Hematopoietic multipotent progenitor cell (in vitro differentiated cells): ENCODE measurements around the gene EIF4G3. TPM values are rescaled to one million over a fixed set of nuclear protein-coding genes. Genes with fewer than 3 reads are reported as not detected.
"Not testable (repeated sequence)": the region's sequence is repeated elsewhere in the genome, so short reads cannot be mapped to it uniquely, and the experiment has no call there.

Source experiments
- DNase-seq, 3 donors: peaks; one replicate each; pipeline ENCODE4 v3.0.0-alpha.2; 2011 to 2015; ENCODE audit warnings: low read depth in 2 of 3, low spot score in 2 of 3
- total RNA-seq: library from RNA; depleted of rRNA; stranded (reverse); fragments of >200 nt; gene quantifications from one replicate; pipeline ENCODE4 v1.2.3, GENCODE V29; 2012

Gene EIF4G3
- total RNA-seq, 1 donor, result 24.2 TPM

DNA sequence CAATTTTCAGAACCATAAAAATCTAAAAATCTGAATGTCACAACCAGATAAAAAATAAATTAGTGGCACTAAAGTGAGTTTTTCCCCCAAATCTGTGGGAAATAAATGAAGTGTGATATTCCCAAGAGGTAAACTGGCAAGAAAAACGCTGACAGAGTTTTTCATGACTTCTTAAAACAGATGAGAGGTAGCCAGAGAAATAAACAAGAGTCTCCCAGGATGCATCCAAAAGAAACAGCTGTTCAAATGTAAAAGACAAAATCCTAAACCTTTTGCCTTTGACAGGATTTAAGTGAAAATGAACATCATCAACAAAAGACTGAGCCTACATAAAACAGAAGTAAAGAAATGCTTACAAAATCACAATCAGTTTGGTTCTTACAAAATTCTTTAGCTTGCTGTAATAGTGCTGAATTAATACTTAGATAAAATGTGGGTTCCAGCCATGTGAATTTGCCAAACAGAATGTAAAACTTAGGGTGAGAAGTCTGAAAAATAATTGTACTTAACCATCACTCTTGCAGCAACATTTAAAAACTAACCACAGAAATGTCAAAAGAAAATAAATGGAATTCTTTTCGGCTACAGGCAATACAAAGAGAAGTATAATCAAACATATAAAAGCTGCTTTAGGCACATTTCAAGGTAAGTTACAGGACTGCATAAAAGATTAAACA, 133.6 kb downstream of the EIF4G3 start:
- DNase-seq, result no peak

DNA sequence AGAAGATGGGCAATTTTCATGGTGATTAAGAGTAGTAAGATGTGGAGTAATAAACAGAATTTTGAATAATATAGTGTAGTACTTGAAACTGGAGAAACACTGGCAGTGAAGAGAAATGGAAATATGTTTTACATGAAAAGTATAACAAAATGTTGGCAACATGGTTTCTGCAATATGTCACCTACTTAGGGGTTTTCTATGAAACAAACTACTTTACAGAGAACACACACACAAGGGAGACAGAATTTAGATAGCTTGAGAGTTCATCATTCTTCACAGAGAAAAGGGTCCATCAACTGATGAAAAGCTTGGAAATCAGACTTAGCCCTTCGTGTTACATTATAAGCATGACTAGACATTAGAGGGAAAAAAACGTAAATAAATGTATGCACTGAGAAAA, 135.2 kb downstream of the EIF4G3 start:
- DNase-seq, result no peak

DNA sequence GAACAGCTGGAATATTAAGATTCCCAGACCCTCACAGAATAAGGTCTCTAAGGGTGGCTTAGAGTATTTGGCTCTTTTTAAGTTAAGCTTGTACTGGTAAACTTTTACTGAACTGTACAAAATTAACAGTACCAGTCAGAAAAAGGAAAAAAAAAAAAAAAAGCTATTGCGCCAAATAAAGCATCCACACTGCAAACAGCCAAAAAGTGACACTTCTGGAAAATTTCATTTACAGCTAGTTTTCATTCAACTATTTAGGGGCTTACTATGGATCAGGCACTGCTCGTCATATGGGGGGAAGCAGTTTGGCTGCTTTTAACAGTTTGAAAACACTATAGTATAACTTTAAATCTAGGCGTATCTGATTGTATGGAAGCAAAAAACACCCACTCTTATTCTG, 139.6 kb downstream of the EIF4G3 start:
- no peak for DNase-seq

DNA sequence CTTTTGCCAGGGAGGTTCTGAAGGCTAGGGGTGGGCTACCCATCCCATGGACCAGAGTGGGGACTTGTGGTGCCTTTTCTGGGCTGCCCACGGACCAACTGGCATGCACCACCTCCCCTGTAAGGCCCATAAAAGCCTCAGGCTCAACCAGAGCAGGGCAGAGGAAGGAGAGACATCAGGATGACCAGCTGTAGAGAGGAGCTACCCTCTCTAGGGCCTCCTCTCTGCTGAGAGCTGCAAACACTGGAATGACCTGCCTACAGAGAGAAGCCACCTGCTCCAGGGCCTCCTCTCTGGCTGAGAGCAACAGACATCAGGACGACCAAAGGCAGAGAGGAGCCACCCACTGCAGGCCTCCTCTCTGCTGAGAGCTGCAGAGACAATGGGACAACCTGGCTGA, 140.9 kb downstream of the EIF4G3 start:
- DNase-seq, result no peak

DNA sequence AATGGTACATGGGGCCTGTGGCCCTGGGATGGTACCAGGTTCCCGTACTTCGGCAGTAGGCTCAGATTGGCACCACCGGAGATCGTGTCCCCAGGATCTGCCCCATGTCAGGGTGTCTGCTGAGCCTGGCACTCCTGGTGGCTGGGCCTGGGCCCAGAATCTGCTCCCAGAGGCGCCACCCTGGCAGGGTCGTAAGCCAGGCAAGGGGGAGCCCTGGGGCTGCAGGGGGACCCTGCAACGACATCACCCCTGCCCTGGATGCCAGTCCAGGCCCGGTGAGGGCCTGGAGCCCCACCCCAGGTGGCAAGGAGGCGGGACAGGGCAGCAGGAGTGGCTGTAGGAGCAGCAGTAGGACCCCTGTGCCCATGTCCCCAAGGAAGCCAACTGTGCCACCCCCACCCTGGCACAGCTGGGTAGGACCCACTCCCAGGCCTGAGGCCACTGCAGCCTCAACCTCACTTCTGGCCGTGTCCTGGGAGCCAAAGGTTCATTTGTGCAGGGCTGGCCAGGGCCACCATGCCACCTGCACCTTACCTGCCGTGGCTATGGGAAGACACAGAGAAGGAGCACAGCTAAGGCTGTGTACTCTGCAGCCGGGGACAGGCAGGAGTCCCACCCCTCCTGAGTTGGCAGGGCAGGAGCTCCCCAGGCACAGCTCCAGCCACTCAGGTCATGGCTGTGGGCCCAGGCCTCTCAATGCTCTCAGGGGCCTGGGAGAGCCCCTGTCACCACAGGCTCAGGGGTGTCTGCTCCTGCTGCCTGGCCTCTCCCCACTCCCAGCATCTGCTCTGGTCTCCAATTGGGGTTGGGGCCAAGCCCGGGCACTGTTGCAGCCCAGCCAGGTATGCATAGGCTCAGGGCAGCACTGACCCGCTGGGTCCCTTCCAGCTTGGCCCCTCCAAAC, 141.7 kb downstream of the EIF4G3 start:
- DNase-seq, result no peak

DNA sequence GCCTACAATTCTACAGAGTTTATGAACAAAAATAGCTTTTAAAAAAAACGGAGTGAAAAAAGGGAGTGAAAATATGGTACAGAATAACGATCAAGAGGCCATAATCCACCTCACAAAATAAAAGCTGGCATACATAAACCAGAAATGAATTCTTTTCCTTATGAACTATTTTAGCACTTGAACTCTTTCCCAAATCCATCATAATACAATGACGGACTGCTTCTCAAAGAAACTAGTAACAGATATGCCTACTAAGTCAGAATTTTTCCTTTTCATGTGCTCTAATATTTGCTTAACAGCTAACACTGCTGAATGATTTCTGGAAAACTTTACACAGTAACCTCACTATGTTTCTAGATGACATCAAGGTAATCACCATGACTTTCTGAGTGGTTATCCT, 144.0 kb downstream of the EIF4G3 start:
- DNase-seq, result no peak

DNA sequence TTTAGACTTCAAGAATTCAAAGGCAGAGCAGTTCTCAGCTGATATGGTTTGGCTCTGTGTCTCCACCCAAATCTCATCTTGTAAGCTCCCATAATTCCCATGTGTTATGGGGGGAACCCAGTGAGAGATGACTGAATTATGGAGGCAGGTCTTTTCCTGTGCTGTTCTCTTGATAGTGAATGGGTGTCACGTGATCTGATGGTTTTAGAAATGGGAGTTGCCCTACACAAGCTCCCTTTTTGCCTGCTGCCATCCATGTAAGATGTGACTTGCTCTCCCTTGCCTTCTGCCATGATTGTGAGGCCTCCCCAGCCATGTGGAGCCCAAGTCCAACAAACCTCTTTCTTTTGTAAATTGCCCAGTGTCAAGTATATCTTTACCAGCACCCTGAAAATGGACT, 146.5 kb downstream of the EIF4G3 start:
- DNase-seq, result no peak

DNA sequence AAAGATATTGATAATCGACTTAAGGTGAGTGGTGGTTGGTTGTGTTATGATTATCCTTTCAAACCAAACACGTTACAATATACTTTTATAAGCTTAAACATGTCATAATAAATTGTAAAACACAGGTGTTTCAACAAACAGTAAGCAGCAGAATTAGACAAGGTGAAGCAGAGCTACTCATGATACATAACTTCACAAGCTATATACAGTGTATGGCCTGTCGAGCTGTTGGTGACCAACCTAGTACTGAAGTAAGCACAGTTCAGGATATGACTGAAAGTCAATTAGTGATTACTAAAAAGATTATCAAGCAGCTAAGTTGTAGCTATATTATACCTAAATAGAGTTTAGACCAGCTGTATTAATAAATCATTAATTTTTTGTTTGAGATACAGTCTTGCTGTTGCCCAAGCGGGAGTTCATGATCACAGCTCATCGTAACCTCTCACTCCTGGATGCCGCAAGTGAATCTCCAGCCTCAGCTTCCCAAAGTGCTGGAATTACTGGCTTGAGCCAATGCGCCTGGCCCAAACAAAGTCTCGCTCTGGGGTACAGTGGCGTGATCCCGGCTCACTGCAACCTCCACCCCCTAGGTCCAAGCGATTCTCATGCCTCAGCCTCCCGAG, 148.1 kb downstream of the EIF4G3 start:
- no peak for DNase-seq

DNA sequence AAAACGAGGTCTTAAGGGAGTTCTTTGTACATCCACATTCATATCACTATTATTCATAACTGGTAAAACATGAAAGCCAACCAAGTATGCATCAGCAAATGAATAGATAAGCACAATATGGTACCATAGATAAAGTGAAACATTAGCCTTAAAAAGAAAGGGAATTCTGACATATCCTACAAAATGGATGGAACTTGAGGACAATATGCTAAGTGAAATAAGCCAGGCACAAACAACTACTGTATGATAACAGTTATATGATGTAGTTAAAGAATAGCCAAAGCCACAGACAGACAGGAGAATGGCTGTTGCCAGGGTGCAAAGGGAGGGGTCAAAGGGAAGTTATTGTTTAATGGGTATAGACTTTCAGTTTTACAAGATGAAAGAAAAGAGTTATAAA, 148.9 kb downstream of the EIF4G3 start:
- DNase-seq, result no peak

DNA sequence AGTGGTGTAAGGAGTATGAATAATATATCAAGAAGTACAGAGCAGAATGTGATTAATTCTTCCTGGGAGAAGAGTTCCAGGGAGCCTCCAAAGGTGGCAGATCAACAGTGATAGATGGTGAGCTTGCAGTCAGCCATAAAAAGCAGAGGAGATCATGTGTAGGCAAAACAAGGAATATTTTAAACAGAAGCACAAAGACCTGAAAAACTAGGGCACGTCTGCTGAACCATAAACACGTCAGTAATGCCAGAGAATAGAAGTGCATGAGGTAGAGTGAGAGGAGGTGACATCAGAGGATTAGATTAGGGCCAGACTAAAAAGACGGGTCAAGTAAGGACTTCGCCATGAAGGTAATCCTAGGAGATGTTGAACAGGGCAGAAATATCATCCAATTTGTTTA, 151.8 kb downstream of the EIF4G3 start:
- DNase-seq, result no peak

DNA sequence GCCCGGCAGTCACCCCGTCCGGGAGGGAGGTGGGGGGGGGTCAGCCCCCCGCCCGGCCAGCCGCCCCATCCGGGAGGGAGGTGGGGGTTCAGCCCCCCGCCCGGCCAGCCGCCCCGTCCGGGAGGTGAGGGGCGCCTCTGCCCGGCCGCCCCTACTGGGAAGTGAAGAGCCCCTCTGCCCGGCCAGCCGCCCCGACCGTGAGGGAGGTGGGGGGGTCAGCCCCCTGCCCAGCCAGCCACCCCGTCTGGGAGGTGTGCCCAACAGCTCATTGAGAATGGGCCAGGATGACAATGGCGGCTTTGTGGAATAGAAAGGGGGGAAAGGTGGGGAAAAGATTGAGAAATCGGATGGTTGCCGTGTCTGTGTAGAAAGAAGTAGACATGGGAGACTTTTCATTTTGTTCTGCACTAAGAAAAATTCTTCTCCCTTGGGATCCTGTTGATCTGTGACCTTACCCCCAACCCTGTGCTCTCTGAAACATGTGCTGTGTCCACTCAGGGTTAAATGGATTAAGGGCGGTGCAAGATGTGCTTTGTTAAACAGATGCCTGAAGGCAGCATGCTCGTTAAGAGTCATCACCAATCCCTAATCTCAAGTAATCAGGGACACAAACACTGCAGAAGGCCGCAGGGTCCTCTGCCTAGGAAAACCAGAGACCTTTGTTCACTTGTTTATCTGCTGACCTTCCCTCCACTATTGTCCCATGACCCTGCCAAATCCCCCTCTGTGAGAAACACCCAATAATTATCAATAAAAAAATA, 152.4 kb downstream of the EIF4G3 start:
- not testable (repeated sequence) for DNase-seq

DNA sequence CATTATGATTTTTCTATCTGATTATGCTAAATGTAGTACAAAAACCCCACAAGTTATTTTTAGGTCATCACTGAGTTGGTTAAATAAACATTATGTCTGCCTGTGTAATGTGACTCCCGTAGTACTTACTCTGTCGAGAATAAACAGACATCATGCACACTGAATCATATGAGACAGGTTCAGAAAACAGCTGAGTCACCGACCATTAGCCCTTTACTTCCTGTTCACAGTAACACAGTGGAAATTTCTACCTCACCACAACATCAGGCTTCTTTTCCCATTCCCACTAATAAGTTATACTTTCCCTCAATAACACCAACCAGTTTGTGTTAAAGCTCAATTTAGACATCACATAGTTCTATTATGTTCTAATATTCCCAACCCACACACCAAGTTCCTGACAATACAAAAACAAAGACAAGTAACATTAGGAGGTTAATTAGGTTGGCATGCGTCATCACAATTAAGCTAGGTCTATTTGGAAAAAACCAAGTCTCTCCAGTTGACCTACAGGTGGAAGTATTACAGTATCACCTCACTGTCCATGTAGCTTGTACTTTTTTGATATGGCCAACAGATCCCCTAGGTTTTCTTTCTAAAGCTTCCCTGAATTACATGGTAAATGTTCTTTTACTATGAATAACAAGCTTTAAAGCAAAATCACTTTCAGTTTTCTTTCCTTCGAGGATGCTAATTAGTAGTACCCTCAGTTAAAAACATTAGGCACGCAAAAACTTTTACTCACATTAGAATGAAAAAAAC, 154.2 kb downstream of the EIF4G3 start:
- peak in 2 of 3 donors; percentile 92 to 95 for DNase-seq

DNA sequence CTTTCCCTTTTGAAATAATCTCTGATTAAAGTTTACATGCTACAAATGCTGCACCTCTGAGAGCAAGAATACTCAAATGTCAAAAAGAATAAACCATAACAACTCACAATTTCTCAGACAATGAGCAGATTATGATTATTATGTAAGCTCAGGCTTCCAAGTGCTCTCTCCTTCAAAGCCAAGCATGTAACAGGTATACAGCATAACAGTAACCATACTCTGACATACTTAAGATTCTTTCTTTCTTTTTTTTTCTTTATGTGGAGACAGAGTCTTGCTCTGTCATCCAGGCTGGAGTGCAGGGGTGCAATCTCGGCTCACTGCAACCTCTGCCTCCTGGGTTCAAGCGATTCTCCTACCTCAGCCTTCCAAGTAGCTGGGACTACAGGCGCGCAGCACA, 155.4 kb downstream of the EIF4G3 start:
- DNase-seq, result no peak

DNA sequence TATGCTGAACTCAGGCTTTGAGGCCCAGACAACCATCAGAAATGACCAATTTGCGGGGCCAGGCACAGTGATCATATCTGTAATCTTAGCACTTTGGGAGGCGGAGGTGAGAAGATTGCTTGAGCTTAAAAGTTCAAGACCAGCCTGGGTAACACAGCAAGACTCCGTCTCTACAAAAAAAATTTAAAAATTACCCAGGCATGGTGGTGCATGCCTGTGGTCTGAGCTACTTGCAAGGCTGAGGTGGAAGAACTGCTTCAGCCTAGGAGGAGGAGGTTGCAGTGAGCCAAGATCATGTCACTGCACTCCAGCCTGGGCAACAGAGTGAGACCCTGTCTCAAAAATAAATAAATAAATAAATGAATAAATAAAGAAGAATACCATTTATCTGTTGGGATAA, 156.5 kb downstream of the EIF4G3 start:
- DNase-seq, result no peak

DNA sequence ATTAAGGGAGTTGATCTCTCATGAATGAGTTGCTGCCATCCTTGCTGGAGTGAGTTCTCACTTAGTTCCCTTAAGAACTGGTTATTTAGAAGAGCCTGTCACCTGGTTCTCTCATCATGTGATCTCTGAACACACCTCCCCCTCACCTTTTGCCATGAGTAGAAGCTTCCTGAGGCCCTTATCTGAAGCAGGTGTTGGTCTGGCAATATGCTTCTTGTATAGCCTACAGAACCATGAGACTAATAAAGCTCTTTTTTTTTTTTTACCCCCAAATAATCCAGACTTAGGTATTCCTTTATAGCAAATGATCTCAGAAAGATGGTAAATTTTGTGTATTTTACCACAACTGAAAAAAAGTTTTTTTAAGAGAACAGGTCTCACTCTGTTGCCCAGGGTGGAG, 158.0 kb downstream of the EIF4G3 start:
- no peak for DNase-seq

DNA sequence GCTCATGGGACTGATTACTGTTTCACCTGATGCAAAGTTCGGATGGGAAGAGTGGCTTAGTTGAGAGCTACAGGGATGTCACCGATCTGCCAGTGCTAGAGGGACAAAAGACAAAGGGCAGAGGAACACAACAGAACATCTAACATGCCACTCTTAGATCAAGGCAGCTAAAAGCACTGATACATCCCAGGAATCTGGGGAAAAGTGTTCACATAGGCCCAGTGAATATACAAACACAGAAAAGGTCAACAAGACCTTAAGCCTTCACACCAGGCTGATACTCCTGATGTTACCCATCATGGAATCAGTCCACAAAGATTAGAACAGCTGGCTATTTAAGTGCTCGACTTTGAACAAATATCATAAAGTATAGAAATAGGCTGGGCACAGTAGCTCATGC, 163.2 kb downstream of the EIF4G3 start:
- no peak for DNase-seq

DNA sequence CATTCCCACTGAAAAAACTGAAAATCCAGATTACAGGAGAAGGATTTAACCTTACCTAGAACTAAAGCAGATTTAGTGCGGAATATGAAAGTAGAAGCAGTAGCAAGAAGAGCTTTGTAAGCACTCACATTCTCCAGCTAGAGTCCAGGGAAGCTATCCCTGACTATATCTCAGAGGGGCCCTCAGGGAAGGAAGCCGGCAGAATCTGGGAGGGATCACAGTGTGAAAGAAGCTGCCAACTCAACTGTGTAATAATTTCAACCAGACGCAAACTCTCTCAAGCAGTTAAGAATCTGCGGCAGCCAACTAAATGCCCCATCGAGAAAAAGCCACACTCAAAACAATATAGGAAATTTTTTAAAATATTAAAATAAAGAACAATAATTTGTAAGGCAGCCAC, 163.8 kb downstream of the EIF4G3 start:
- no peak for DNase-seq

DNA sequence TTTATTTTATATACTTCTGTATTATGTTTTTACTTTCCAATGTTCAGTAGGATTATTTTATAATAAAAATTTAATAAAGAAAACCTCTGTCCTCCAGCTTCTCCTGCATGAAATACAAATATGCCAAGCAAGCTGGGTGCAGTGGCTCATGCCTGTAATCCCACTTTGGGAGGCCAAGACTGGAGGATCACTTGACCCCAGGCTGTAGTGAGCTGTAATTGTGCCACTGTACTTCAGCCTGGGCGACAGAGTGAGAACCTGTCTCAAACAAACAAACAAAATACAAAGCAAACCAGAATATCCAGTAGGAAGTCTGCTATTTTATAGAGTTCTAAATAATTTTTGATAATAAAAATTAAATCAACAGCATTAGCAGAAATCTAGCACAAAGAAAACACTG, 168.8 kb downstream of the EIF4G3 start:
- no peak for DNase-seq

DNA sequence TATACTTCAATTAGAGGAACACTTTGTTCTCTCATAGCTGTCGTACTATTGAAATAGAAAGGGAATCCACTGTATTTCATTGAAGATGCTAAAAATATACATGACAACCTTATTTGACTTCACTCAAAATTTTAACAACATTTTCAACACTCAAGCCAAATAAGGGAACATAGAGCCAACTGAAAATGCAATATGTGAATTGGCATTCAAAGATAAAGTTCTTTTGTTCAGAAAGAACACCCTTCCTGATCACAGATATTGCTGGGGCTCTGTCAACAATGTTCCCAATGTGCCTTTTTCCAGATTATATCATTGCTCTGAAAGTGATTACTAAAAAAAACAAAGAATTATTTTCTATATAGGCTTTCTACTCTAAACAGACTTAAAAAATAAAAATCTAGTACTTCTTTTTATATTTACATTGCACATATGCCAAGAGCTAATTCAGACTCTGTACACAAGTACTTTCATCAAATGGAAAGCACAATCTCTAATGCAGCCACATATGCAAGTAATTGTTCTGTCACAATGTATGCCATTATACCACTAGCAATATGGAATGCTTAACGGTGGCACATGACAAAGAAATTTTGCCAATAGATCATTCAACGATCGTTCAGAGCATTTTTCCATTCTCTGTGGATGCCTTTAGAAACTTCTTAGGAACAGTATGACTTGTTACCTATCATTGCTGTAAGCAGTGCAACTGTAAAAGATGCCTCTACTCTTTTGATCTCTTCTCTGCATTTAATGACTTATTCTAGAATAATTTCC, 171.0 kb downstream of the EIF4G3 start:
- no peak for DNase-seq
